ENCODE data around the gene PLCB4.

The PLCB4 gene

DNA sequence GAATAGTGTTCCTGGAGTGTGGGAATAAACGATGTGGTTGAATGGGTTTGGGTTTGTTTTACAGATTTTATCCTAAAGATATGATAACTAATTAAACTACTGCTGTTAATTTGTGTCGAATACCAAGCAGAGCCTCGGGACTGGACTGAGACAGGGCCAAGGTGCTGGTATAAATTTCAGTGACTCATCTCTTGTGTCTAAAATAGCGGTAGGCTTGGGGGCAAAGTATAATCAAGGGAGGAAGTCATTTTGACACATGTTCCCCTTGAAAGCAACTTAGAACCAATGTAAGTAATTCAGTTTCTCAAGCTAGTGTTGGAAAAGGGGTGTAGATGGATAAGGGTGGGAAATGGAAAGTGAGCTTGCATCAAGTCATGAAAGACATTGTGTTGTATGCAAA, 108.4 kb downstream of the PLCB4 start:
- TF ChIP-seq, protein P1, sequence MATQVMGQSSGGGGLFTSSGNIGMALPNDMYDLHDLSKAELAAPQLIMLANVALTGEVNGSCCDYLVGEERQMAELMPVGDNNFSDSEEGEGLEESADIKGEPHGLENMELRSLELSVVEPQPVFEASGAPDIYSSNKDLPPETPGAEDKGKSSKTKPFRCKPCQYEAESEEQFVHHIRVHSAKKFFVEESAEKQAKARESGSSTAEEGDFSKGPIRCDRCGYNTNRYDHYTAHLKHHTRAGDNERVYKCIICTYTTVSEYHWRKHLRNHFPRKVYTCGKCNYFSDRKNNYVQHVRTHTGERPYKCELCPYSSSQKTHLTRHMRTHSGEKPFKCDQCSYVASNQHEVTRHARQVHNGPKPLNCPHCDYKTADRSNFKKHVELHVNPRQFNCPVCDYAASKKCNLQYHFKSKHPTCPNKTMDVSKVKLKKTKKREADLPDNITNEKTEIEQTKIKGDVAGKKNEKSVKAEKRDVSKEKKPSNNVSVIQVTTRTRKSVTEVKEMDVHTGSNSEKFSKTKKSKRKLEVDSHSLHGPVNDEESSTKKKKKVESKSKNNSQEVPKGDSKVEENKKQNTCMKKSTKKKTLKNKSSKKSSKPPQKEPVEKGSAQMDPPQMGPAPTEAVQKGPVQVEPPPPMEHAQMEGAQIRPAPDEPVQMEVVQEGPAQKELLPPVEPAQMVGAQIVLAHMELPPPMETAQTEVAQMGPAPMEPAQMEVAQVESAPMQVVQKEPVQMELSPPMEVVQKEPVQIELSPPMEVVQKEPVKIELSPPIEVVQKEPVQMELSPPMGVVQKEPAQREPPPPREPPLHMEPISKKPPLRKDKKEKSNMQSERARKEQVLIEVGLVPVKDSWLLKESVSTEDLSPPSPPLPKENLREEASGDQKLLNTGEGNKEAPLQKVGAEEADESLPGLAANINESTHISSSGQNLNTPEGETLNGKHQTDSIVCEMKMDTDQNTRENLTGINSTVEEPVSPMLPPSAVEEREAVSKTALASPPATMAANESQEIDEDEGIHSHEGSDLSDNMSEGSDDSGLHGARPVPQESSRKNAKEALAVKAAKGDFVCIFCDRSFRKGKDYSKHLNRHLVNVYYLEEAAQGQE (IDR thresholded peaks at IDR 0.05; ENCODE audit: insufficient read depth in 1 of 2, low read depth in 2 of 2, low read length in 2 of 2) = no peak
- TF ChIP-seq FOXP2 (optimal IDR thresholded peaks at IDR 0.05; ENCODE audit: borderline replicate concordance, extremely low read depth, extremely low read length, insufficient read depth) (no peak), POLR2AphosphoS5 (IDR thresholded peaks at IDR 0.05; ENCODE audit: low read depth, low read length) (no peak), SIN3A (IDR thresholded peaks at IDR 0.05; ENCODE audit: borderline replicate concordance, insufficient read depth, low read length) (no peak), TAF1 (IDR thresholded peaks at IDR 0.05; ENCODE audit: borderline replicate concordance, insufficient read depth, low read length) (no peak)

DNA sequence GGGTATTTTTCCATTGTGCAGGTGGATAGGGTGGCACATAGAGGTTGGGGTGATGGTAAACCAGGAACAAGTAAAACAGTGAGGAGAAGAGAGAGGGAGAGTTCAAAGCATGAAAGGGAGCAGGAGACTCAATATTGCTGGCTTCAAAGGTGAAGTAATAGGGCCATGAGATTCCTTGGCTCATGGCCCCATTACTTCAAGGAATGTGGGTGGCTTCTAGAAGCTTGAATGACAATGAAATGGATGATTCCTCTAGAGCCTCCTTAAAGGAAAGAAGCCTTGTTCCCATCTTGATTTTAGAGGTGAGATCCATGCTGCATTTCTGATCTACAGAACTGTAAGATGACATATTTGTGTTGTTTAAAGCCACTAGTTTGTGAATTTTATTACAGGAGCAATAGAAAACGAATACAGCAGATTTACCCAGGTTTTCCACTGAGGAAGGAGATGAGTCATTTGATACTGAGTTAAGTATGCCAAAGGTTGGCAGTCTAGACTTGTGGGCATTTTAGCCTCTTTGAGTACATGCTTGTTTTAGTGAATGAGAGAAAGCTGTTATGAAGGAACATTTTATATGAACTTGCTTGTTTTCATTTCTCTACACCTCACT, 110.4 kb downstream of the PLCB4 start:
- TF ChIP-seq, protein P1 (IDR thresholded peaks at IDR 0.05; ENCODE audit: insufficient read depth in 1 of 2, low read depth in 2 of 2, low read length in 2 of 2) = no peak
- TF ChIP-seq TAF1 (IDR thresholded peaks at IDR 0.05; ENCODE audit: borderline replicate concordance, insufficient read depth, low read length) (no peak), FOXP2 (optimal IDR thresholded peaks at IDR 0.05; ENCODE audit: borderline replicate concordance, extremely low read depth, extremely low read length, insufficient read depth) (no peak), SIN3A (IDR thresholded peaks at IDR 0.05; ENCODE audit: borderline replicate concordance, insufficient read depth, low read length) (no peak)

DNA sequence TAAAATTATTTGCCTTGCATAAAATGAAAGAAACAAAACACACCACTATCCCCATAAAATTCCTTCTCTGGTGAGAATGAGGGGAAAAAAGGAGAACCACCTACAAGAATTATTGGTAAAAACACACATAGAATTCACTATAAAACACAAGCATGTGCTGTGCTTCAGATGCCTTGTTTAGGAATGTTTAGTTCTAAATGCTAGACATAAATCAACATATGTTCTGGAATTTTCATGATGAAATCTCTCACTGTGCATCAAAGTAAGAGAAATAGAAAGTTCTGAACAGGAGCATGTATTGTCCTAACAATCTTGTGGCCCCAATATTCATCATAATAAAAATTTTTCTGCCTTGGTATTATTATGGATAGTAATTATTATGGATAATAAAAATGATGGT, 111.0 kb downstream of the PLCB4 start:
- TF ChIP-seq FOXP2 (optimal IDR thresholded peaks at IDR 0.05; ENCODE audit: borderline replicate concordance, extremely low read depth, extremely low read length, insufficient read depth) = no peak
- no peak for TF ChIP-seq POLR2AphosphoS5 (IDR thresholded peaks at IDR 0.05; ENCODE audit: low read depth, low read length)
- TF ChIP-seq SIN3A (IDR thresholded peaks at IDR 0.05; ENCODE audit: borderline replicate concordance, insufficient read depth, low read length) = no peak
- TF ChIP-seq, protein P1 (IDR thresholded peaks at IDR 0.05; ENCODE audit: insufficient read depth in 1 of 2, low read depth in 2 of 2, low read length in 2 of 2) = no peak
- no peak for TF ChIP-seq TAF1 (IDR thresholded peaks at IDR 0.05; ENCODE audit: borderline replicate concordance, insufficient read depth, low read length)

DNA sequence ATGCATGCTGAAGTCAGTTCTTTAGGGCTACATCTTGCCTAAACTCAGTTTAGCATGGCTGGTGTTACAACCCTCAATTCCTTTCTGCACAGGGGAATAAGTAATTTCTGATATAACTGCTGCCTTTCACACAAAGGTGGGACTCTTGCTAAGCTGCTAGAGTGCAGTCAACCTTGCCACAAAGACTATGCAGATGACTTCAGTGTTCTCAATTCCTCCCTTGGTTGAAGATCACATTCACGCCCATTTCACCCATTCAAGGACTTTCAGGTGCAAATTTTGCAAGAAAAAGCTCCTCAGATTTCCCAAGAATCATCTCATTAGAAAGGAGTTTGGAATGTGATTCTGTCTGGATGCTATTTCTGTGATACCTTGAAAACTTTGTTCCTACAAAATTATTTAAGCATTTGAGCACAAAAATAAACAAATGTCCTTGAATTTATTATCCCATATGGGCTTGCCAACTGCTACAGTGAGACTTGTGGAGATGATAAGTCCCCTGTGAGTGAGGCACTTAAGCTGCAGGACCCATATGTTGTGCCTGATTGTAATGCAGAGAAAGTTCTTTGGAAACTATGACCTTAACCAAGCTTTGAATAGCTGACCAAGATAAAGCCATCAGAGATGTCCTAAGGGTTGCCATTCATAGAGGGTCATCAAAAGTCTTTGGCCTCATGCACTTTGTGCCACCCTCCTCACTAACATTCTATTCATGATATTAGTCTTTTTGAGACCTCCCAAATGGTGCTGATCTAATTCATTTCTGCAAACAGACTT, 111.8 kb downstream of the PLCB4 start:
- TF ChIP-seq SIN3A (IDR thresholded peaks at IDR 0.05; ENCODE audit: borderline replicate concordance, insufficient read depth, low read length) (no peak), POLR2AphosphoS5 (IDR thresholded peaks at IDR 0.05; ENCODE audit: low read depth, low read length) (no peak), FOXP2 (optimal IDR thresholded peaks at IDR 0.05; ENCODE audit: borderline replicate concordance, extremely low read depth, extremely low read length, insufficient read depth) (no peak), TAF1 (IDR thresholded peaks at IDR 0.05; ENCODE audit: borderline replicate concordance, insufficient read depth, low read length) (no peak)
- TF ChIP-seq, protein P1 (IDR thresholded peaks at IDR 0.05; ENCODE audit: insufficient read depth in 1 of 2, low read depth in 2 of 2, low read length in 2 of 2) = no peak

Data from PFSK-1 (cell line).